NCI-H2107 treated with DMSO at 0.1 percent for 48 hours (cell line): ENCODE results near the gene GAGE10.

ENCODE experiments used
- DNase-seq: peaks from one replicate; lab custom pipeline; 2025; ENCODE audit not compliant: unreplicated experiment; lab: John Stamatoyannopoulos, UW

GAGE10 gene, protein sequence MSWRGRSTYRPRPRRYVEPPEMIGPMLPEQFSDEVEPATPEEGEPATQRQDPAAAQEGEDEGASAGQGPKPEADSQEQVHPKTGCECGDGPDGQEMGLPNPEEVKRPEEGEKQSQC

DNA sequence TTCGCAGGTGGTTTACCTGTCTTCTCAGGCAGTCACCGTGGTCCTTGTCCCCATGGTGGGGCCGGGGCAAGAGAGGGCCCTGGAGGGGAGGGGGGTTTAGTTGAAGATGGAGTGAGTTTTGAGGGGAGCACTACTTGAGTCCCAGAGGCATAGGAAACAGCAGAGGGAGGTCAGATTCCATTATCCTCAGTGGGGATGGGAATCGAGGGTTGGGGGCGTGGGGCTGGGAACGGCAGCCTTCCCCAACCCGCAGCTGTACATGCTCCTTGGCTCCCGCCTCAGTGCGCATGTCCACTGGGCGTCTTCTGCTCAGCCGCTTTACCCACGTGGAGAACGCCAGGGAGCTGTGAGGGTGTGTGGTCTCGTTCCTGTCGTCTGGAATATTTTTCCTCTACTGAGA is at the start of gene GAGE10:
Gene GAGE10, plus strand, starts transcription at position 301 of the 400 bp plus-strand sequence. CDS start 1,214 bp downstream, outside the sequence.
- no peak for DNase-seq

DNA sequence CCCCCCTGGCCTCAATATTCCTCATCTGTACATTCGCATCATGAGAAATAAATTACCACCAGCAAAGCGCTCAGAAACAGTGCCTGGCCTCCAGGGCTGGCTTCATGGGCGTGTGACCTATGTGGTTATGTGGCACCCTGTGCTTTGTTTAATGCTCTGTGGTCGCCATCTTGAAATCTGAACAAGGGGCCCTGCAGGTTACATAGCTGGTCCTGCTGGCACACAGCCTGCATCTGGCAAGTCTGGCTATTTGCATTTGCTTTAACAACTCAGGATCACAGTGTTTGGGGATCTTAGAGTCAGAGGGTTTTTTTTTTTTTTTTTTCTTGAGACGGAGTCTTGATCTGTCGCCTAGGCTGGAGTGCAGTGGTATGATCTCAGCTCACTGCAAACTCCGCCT is 48.8 kb upstream of the GAGE10 start:
- DNase-seq, result no peak

DNA sequence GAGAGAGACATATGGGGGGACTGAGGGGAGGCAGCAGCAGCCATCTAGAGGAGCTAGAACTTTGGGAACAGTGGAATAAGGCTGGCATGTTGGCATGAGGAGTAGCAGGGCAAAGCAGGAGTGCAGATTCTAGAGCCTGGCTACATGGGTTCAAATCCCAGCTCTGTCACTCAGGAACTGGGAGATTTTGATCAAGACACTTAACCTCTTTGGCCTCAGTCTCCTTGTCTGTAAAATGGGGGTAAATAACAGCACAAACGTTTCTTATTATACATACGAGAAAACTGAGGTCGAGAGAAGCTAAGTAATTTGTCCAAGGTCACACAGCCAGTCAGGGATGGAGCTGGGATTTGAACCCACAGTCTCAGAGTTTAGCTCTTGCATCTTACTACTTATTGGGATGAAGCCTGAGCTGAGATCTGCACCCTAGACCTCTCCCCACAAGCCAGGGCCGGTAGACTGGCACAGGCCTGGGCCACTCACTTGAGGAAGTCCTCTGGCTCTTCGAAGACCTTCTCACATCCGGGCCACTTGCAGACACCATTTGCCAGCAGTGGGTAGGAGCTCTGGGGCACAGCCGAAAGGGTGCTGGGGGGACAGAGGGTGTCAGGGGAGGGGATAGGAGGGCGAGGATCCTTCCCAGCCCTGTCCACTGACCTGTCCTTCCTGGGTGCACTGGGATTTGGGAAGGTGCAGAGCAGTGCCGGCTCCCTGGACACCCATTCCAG is 47.0 kb upstream of the GAGE10 start:
- DNase-seq, result no peak

DNA sequence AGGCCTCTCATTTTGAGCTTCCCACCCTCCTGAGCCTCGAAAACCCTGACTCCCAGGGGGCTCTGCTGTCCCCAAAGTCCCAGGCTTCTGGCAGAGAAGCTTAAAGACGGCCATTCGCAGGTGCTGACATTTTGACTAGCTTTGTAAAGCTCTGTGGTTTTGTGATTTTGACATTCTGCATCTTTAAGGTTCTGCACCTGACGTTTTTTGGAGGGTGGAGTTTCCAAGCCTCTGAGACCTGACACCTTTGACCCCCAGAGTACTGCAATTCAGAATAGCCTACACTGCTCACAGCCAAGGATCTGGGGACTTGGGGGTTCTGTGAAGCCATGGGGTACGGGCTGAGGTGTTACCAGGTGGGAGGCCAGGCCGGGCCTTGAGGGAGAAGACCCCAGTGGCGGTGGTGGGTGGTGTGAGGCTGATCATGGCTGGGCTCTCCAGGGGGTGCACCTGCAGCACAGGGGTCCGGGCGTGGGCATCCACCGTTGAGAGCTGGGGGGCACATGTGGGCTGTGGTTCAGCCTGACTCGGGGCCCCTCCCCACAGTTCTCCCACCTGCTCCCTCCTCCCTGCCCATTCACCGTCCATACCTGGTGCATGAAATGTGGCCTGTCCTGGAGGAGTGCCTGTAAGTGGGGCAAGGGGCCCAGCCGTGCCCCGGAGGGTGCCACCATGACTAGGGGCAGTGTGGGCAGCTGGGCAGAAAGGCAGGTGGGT is 46.2 kb upstream of the GAGE10 start:
- no peak for DNase-seq

DNA sequence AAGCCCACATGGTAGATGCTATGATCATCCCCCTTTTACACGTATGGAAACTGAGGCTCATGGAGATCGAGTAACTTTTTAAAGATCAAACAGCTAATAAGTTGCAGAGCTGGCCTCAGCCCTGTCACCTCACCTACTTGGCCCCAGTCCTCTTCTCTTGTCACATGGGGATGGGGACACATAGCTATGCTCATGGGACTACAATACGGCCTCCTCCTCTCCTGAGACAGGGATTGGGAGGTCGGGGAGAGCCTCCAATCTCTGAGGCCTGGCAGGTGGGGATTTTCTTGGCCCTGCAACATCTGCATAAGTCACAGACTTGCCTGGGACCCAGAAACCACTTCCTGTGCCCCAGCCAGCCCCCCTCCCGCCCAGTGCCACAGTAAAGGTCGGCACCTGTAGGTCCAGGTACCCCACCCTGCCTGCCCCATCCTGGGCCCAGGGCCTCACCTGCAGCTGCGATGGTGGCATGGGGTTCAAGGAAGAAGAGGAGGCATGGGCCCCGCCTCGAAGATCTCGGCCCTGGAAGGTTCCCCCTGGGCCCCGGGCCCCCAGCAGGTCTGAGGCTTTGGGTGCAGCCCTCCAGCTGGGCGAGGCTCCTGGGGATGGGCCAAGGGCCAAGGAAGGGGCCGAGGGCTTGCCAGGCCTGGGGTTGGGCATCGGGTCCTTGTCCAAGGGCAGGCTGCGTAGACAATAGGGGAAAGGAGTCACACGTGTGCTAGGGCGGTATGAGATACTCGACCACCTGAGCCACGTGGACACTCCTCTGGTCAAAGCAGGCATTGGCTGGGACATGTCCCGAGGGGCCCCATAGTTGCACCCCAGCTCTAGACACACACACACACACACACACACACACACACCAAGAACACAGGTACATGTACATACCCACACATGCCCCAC is 45.3 kb upstream of the GAGE10 start:
- DNase-seq, result no peak

DNA sequence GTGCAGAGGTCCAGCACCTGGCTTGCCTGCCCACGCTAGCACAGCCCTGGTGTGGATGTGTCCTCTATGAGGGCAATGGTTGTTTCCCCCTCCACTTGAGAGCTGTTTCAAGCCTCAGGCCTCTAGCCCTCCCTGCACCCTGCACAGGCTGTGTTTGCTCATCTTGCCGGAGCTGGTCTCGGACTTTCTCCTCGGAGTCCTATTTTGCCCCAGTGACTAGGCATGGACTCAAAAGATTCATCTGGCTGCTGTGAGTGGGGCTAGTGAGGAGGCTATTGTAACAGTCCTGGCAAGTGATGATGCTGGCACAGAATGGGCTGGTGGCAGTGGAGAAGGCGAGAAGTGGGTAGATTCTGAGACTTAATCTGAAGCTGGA is 44.7 kb upstream of the GAGE10 start:
- DNase-seq, result no peak

DNA sequence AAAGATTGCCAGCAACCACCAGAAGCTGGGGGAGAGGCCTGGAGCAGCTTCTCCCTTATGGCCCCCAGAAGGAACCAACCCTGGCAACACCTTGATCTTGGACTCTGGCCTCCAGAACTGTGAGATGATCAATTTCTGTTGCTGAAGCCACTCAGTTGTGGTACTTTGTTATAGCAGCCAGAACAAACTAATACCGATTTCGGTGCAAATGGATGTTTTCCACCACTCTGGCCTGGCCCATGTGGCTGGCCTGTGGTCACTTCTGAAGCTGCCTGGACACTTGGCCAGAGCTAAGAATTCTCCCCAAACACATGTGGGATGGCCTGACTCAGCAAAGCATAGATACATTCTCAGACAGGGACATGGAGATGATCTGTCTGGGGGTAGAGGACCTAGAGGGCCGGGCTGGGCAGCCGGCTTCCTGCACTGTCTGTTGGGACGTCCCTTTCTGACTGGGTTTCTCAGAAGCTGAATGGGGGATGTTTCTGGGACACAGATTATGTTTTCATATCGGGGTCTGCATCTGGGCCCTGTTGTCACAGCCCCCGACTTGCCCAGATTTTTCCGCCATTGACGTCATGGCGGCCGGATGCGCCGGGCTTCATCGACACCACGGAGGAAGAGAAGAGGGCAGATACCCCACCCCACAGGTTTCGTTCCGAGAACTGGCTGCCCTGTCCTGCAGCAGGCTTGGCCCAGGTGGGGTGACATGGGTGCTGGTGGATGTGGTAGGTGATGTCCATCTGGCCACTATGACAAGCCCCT is 43.0 kb upstream of the GAGE10 start:
- no peak for DNase-seq

DNA sequence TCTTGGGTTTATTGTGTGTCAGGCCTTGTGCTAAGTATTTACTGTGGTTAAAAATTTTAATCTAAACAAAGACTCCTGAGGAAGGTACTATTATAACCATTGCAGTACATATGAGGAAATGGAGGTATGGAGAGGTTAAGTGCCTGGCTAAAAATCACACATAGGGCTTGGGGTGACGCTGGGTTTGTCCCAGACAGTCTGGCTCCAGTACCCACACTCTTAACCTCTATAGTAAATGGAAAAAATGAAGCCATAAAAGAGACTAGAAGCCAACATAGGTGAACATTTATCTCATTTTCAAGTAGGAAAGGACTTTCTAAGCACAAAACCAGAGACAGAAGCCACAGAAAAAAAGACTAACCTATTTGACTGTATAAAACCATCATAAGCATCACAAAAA is 40.8 kb upstream of the GAGE10 start:
- DNase-seq, result no peak

DNA sequence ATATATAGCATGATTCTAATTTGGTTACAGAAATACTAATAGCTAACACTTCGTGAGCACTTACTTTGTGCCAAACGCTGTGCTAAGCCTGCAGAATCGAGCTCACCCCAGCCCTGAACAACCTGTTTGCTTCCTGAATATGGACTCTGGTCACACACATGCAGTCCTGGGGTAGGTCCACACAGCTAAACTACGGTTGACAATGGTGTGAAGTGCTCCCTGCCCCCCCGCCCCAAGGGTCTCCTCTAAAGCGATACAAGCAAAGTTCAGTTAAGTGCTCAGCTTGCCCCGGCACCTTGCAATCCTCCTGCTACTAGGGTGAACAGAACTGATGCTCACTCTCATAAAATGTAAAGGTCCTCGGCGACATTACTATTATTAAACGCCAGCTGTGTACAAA is 39.8 kb upstream of the GAGE10 start:
- no peak for DNase-seq

DNA sequence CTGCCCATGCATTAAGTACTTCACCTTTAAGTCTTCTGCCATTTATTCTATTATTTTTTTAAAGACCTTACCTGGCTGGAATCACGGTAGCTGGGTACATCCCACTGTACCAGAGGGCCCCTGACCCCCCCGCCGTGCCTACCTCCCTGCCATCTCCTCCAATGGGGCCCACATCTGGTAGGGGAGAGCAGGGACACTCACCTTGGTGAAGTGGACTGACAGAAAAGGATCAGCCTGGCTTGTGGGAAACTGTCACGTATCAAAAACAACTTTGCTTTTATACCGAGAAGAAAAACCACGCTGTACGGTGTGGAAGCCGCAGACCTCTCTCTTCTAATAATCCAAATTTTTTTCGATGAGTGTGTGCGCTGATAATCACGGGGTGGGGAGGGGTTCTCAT is 39.0 kb upstream of the GAGE10 start, which contains the start of gene FOXP3:
Gene FOXP3, minus strand, starts transcription at position 251 of the 400 bp plus-strand sequence. CDS start 6,205 bp downstream, outside the sequence.
- no peak for DNase-seq

DNA sequence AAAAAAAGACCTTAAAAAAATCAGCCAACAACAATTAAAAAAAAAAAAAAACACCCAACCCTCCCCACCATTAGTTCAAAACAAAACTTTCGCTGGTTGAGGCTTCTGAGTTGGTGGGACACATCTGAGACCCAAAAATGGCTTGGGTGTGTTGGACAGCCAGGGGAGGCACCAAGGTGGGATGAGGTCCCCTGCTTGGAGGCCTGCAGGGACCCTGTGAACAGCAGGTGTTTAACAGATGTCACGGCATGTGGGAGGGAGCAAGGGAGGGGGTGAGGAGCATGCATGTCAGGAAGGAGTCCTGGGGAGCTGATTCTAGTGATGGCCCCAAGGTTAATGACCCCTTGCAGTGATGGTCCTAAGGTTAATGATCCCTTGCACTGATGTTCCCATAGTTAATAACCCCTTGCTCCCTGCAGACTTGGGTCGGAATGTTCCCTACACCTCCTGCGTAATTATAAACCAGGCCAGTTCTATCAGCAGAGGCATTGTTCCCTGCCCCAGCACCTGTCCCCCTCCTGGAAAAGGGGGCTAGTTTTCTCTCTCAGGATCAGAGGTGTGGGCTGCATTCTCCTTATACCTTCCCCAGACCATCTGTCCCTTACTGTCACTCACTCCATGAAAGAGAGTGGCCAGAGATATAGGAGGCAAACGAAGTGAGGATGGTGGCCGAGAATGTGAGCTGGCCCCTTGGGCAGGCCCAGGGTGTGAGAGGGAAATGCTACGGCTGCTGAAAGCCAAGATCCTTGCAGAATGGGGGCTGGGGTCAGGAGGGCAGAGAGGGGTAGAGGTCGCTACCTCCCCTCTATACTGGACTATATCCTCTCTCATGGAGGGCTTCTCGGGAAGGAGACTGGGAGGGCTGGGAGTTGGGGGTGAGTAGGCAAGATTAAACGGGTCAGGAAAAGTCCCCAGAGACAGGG is 36.7 kb upstream of the GAGE10 start:
- DNase-seq, result no peak

DNA sequence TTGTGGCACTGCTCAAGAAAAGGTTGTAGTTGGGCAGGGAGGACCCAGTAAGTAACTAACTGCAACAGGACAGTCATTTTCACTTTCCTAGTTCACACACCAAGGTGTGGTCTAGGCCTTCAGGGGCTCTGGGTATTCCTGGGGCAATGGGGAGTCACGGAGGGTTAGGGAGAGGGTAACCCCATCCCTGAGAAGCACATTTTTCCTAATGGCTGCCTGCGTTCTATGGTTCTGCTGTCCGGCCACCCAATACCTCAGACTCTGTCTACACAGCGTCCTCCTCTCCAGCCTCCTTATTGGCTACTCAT is 34.8 kb upstream of the GAGE10 start:
- no peak for DNase-seq

DNA sequence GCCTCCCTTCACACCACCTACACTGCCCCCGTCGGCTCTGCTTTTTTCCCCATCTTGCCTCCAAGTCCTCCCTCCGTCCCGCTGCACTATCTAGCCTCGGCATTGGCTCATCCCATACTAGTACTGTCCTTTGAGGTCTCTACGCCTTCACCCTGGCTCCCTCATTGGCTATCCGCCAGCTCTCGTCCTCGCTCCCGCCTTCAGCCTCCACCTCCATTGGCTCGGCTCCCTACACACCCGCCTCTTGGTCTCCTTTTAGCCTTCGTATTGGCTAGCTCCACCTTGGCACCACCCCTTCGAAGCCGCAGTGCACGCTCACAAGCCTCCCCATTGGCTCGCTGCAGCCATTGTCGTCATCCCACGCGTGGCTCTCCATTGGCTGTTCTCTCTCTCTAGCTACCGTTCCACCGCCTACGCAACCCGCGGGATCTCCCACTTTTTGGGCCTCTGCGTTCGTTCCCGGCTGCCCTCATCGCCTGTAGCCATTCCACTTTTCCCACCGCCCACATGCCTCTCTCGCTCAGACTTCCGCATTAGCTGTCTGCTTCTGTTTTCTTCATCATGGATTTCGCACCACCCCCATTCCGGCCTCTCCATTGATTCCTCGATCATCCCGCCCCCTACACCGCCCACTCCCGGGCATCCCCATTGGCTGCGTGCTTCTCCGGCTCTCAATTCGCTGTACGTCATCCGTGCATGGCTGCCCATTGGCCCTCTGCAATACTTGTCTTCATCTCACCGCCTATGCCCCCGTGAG is 34.3 kb upstream of the GAGE10 start:
- peak; percentile 99 for DNase-seq

DNA sequence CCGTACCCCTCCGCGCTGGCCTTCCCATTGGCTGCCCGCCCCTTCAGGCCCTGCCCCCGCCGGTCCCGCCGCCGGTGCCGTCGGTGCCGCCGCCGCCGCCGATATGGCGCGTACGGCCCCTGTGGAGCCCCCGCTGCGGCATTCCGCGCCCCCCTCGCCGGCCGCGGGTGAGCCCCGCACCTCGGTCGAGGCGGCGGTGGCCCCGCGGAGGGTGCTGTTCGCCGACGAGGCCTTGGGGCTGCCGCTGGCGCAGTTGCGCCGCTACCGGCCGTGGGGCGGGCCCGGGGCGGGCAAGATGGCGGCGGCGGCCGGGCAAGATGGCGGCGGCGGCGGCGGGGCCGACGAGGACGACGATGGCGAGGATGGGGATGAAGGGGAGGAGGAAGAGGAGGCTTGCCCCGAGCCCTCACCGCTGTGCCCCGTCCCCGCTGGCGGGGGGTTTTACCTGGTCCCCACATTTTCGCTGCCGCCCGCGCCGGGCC is 33.6 kb upstream of the GAGE10 start, which contains the start of gene PPP1R3F:
Gene PPP1R3F, plus strand, starts transcription at position 27 of the 482 bp plus-strand sequence. Its CDS starts 77 bp downstream, at position 104.
- DNase-seq, result no peak

DNA sequence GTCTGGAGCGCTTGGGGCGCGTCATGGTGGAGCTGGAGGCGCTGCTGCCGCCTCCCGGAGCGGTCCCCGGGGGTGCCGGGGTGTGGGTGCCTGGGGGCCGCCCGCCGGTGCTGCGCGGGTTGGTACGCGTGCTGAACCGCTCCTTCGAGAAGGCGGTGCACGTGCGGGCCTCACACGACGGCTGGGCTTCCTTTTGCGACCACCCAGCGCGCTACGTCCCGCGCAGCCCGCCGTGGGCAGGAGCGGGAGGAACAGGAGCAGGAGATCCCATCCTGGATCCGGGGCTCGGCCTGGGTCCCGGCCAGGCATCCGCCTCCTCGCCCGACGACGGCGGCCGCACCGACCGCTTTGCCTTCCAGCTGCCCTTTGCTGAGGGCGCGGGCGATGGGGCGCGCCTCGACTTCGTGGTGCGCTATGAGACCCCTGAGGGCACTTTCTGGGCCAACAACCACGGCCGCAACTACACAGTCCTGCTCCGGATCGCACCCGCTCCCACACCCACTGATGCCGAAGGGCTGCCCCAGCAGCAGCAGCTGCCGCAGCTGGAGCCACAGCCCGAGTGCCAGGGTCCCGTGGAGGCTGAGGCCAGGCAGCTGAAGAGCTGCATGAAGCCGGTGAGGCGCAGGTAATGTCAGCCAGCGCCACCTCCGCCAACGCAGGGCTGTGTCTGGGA is 33.1 kb upstream of the GAGE10 start:
- DNase-seq, result no peak

DNA sequence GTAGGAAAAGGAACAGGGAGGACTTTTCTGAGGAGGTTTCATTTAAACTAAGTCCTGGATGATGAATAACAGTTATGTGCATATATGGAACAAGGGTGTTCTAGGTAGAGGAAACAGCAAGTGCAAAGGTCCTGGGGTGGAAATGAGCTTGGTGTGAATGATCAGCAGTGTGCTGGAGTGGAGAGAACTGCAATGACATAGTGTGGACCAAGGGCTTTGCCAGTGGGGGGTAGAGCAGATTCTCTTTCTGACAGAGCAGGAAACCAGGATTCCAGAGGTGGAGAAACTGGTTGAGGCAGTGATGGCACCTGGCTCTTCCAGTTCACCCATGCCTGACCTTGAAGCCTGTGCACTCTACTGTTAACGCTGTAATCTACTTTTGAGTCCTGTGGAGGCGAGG is 32.1 kb upstream of the GAGE10 start:
- DNase-seq, result no peak

DNA sequence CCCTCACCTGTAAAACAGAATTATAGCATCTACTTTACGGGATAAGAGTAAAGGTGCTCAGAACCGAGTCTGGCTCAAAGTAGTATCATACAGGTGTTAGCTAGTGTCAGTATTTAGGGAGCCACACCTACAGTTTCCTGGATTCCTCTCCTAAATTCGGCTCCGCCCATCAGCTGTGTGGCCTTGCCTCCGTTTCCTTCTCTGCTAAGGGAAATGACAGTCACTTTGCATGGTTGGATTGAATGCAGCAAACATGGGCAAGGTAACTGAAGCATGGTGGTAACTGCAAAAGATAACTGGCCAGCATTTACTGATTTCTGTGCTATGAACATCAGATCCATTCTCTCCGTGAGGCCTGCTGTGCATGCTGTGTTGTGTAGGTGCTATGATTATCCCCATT is 31.0 kb upstream of the GAGE10 start:
- no peak for DNase-seq

DNA sequence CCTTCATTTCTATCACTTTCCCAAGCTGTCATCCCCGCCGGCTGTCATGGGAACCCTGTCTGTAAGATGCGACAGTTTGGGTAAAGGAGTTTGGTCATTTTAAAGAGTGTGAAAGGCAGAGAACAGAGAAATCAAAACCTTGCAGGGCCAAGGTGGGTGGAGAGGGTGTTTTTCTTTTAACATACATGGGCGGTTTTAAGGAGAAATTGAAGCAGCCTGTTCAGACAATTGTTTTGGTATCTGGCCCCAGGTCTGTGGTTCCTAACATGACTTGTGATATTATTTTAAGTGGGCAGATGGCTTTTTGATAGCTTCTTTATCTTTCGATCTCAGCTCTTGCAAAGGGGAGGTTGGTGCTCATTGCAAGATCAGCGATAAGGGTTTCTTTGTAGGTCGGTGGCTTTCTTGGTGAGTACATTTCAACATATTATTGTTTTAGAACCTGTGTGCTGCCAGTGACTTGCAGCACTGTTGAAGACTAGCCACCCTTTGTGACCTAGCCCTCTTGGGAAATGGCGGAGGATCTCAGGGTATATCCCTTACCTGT is 30.2 kb upstream of the GAGE10 start:
- no peak for DNase-seq
